Immature natural killer cell (primary cell): ENCODE data around the gene OLFM1. TPM values are rescaled to one million over a fixed set of nuclear protein-coding genes. Genes with fewer than 3 reads are reported as not detected.
"Not testable (repeated sequence)": the region's sequence is repeated elsewhere in the genome, so short reads cannot be mapped to it uniquely, and the experiment has no call there.

Experiments
- DNase-seq, 3 donors: peaks; one replicate each; pipeline ENCODE4 v3.0.0; 2022; ENCODE audit warnings: mixed read lengths in 1 of 3
- H3K27ac Mint-ChIP-seq, 6 donors: one replicate each; pipeline ENCODE4 v1.8.0; 2020; ENCODE audit warnings: mixed read lengths in 6 of 6, mild to moderate bottlenecking in 5 of 6, inconsistent platforms in 4 of 6, moderate library complexity in 3 of 6
- H3K27me3 Mint-ChIP-seq, 3 donors: one replicate each; pipeline ENCODE4 v1.8.0; 2020 to 2021; ENCODE audit warnings: low read depth in 3 of 3, mild to moderate bottlenecking in 3 of 3, mixed read lengths in 3 of 3, moderate library complexity in 3 of 3, inconsistent platforms in 1 of 3
- H3K36me3 Mint-ChIP-seq, 3 donors: one replicate each; pipeline ENCODE4 v1.8.0; 2020; ENCODE audit warnings: mixed read lengths in 3 of 3, inconsistent platforms in 2 of 3, mild to moderate bottlenecking in 2 of 3
- H3K4me1 Mint-ChIP-seq, 2 donors: one replicate each; pipeline ENCODE4 v1.8.0; 2020; ENCODE audit warnings: inconsistent platforms in 2 of 2, mild to moderate bottlenecking in 2 of 2, mixed read lengths in 2 of 2, moderate library complexity in 1 of 2
- H3K4me3 Mint-ChIP-seq, 5 donors: one replicate each; pipeline ENCODE4 v1.8.0; 2020; ENCODE audit warnings: mild to moderate bottlenecking in 5 of 5, mixed read lengths in 5 of 5, inconsistent platforms in 3 of 5, moderate library complexity in 3 of 5
- H3K9me3 Mint-ChIP-seq, 6 donors: one replicate each; pipeline ENCODE4 v1.8.0; 2020; ENCODE audit warnings: mild to moderate bottlenecking in 6 of 6, mixed read lengths in 6 of 6, inconsistent platforms in 4 of 6, moderate library complexity in 3 of 6
- polyA plus RNA-seq, 3 donors: library from polyadenylated mRNA; unstranded; fragments of 300-500 nt; fragmentation: Illumina TruSeq; gene quantifications; one replicate each; pipeline ENCODE4 v1.2.3, GENCODE V29; 2021

Gene OLFM1
- polyA plus RNA-seq, 3 donors from 2014 or later, result not detected

DNA sequence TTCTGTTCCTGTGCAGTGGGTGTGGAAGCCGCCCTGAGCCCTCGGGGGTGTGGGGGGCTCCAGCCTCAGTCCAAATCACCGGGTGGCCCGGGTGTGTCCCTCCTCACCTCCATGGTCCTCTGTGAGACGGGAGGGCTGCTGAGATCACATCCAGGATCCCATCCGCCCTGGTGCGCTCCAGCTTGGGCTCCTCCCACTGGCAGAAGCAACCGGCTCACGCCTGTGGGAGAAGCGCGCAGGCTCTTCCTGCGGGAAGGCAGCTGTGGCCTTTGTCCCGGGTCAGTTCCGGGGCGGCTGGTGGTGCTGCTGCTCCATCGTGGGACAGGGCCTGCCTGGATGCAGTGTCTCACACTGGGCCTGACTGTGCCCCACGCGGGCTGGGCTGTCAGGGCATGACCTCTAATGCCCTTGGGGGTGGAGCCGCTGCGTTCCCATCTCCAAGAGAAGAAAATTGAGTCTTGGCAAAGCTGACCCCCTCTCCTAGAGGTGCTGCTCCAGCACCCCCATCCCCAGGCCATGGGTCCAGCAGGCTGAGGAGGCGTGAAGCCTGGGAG, 18.5 kb downstream of the OLFM1 start:
- peaks cover 12 to 13% of the 10 kb centered on the region in 2 donors for H3K4me1 Mint-ChIP-seq
- no peak overlapping the region for H3K27ac Mint-ChIP-seq

DNA sequence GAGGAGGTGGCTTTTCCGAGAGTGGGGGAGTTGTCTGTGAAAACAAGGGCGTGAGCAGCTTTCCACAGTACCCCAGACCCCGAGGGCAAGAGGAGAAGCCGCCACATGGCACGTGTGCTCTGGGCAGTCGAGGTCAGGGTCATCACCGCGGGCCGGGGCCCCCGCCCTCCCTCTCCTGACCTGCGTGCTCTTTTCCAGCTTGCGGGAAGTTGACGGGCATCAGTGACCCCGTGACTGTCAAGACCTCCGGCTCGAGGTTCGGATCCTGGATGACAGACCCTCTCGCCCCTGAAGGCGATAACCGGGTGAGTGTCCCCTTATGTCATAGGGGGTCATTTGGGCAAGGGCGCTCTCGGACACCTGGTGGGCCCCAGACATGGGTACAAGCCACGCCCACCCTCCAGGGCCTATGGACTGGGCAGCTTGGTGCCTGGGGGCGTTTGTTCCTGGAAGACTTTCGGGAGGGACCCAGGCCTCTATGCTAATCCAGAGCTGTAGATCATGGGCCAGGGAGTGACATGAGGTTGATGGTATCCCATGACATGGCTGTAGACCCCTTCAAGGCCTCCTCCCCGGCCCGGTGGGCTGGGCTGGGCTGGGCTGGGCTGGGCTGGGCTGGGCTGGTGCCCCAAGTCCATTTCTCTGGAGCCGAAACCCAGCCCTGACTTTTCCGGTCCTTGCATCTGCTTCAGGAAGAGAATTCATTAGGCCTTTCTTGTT, 19.2 kb downstream of the OLFM1 start:
- Mint-ChIP-seq H3K36me3 (no peaks in the 10 kb centered on the region), H3K9me3 (no peaks in the 10 kb centered on the region), H3K4me3 (no peak overlapping the region), H3K4me1 (peaks cover 12 to 13% of the 10 kb centered on the region in 2 donors), H3K27ac (no peak overlapping the region), H3K27me3 (peaks cover 6 to 13% (median 6%) of the 10 kb centered on the region in 3 donors)
- DNase-seq, result no peak

More for the DNA sequence above, 18.5 kb downstream of the OLFM1 start:
- no peak overlapping the region for H3K4me3 Mint-ChIP-seq
- no peaks in the 10 kb centered on the region for H3K36me3 Mint-ChIP-seq
- no peak for DNase-seq
- H3K9me3 Mint-ChIP-seq, result no peaks in the 10 kb centered on the region
- H3K27me3 Mint-ChIP-seq, result peaks cover 5 to 13% (median 6%) of the 10 kb centered on the region in 3 donors

DNA sequence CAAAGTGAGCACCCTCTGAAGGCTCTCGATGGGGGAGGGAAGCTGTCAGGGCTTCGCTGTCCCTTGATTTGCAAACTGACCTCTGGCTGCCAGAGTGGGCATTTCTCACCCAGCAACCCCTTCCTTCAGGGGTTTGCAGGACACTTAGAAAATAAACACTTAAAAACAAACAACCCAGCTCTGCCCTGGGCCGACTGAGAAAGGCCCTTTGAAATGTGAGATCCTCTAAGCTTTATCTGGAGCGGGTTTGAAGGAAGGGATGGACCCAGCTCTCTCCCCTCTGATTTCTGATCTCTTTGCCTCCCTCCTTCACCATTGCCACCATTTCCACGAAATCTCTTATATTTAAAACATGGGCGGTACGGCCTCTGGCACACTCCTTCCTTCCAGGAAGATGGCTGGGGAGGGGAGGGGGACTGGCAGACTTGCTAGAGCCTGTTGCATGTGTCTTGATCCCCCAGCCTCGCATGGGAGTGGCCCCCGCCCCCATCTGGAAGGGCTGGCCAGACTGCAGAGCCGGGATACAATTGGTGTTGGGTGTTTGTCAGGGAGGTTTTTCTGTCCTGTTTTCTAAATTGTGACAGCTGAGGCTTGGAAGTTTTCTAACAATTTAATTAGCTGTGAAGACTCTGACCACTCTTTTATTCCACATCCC, 20.2 kb downstream of the OLFM1 start:
- DNase-seq, result no peak
- Mint-ChIP-seq H3K9me3 (no peaks in the 10 kb centered on the region), H3K27ac (no peak overlapping the region), H3K4me3 (no peak overlapping the region), H3K4me1 (peaks cover 12 to 13% of the 10 kb centered on the region in 2 donors), H3K36me3 (no peaks in the 10 kb centered on the region), H3K27me3 (peaks cover 6 to 13% (median 6%) of the 10 kb centered on the region in 3 donors)

DNA sequence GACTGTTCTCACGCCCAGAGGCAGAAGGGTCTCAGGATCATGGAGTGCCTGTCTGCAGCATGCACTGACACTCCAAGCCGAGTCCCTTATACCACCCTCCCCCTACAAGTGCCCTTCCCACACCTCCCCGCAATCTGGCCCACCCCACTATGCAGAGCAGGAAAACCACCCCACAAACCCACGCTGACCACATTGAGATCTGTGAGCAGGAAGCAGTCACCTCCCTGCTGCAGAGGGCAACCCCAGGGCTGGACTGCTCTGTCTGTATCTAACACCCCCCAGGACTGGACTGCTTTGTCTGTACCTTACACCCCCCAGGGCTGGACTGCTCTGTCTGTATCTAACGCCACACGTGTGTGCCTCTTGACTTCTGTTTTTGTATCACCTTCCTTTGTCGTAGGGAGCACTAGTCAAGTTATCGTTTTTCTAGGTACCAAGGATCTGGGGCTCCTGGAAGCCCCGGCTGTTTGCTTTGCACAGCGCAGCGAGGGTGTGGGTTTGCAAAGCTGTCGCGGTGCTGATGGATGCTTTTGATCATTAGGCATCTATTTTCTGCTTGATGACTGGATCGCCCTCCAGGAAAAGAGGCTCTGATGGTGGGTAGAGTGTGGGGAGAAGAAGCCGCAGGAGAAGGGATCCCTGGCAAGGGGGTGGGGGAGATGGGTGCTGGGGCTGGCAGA, 21.5 kb downstream of the OLFM1 start:
- Mint-ChIP-seq H3K9me3 (no peaks in the 10 kb centered on the region), H3K27me3 (peaks cover 4 to 11% (median 6%) of the 10 kb centered on the region in 3 donors), H3K36me3 (no peaks in the 10 kb centered on the region), H3K4me3 (peak overlapping the region; percentile 10 to 64 (median 50)), H3K27ac (no peak overlapping the region), H3K4me1 (peaks cover 12 to 13% of the 10 kb centered on the region in 2 donors)
- DNase-seq, result peak; percentile 6 to 41 (median 26)

DNA sequence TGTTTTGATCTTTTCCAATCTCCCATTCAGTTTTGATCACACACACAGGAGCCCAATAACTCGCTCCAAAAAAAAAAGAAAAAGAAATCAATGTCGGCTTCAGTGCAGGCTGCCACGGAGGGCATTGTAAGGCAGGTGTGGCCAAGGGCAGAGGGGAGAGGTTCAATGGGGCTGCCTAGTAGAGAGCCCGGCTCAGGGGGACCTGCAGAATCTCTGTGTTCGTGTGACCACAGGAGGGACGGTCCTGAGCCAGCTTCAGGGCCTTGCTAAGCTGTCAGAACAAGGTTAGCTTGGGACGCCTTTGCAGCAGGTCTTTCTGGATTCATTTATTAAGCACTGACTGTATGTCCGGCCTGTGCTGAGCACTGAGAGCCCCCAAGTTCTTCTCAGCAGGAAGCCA, 22.2 kb downstream of the OLFM1 start:
- no peak overlapping the region for H3K4me3 Mint-ChIP-seq
- H3K36me3 Mint-ChIP-seq, result no peaks in the 10 kb centered on the region
- no peaks in the 10 kb centered on the region for H3K9me3 Mint-ChIP-seq
- H3K27ac Mint-ChIP-seq, result no peak overlapping the region
- H3K4me1 Mint-ChIP-seq, result peaks cover 12 to 13% of the 10 kb centered on the region in 2 donors
- peaks cover 4 to 11% (median 6%) of the 10 kb centered on the region in 3 donors for H3K27me3 Mint-ChIP-seq
- no peak for DNase-seq

DNA sequence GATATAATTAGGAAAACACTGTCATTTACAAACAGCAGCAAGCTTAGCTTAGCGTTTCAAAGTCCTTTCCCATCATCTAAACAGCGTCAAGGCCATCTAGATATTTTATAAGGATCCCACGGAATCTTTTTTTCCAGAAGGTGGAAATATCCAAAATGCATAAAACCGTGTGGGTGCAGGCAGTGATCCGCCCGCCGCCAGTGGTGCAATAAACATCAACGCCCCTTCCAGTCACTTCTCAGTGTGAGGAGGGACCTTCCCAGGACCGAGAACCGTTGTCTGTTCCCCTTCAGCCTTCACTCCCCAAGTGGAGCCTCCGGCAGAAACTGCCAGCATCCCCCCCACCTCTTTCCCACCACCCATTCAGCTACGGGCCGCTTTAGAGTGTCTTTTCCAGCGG, 22.9 kb downstream of the OLFM1 start:
- Mint-ChIP-seq H3K27me3 (peaks cover 4 to 11% (median 6%) of the 10 kb centered on the region in 3 donors), H3K9me3 (no peaks in the 10 kb centered on the region), H3K4me1 (peaks cover 12 to 13% of the 10 kb centered on the region in 2 donors), H3K4me3 (no peak overlapping the region), H3K36me3 (no peaks in the 10 kb centered on the region), H3K27ac (no peak overlapping the region)
- no peak for DNase-seq

DNA sequence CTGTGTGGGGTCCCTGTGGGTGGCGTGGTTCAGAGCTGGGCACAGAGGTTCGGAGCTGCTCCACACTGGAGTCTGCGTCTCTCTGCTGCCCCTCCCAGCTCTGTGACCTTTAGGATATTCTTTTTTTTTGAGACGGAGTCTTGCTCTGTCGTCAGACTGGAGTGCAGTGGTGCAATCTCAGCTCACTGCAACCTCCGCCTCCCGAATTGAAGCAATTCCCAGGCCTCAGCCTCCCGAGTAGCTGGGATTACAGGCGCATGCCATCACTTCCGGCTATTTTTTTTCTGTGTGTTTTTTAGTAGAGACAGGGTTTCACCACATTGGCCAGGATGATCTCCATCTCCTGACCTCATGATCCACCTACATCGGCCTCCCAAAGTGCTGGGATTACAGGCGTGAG, 24.1 kb downstream of the OLFM1 start:
- not testable (repeated sequence) for DNase-seq, H3K36me3 Mint-ChIP-seq, H3K9me3 Mint-ChIP-seq, H3K4me3 Mint-ChIP-seq, H3K27ac Mint-ChIP-seq
- H3K27me3 Mint-ChIP-seq, result peaks cover 4 to 11% (median 6%) of the 10 kb centered on the region in 3 donors
- H3K4me1 Mint-ChIP-seq, result peaks cover 12 to 13% of the 10 kb centered on the region in 2 donors

DNA sequence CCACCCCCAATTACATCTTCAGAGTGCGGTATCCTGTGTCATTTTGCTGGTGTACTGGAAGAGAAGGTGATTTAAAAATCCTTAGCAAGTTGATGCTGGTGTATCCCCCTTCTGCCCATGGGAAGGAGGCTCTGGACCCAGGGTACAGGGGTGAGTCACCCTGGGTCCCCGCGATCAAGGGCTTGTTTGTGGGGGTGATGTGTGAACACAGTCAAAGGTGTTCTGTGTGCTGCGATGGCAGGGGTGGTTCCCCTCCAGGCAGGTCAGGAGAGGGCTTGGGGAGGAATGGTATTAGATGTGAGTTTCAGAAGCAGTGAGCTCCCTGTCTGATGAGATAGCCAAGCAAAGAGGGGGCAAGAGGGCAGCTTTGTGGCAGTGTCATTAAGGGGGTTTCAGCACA, 28.9 kb downstream of the OLFM1 start:
- Mint-ChIP-seq H3K36me3 (no peaks in the 10 kb centered on the region), H3K27me3 (peaks cover 0 to 4% (median 1%) of the 10 kb centered on the region in 3 donors), H3K4me3 (no peak overlapping the region), H3K9me3 (no peaks in the 10 kb centered on the region), H3K4me1 (no peaks in the 10 kb centered on the region), H3K27ac (no peak overlapping the region)
- no peak for DNase-seq

DNA sequence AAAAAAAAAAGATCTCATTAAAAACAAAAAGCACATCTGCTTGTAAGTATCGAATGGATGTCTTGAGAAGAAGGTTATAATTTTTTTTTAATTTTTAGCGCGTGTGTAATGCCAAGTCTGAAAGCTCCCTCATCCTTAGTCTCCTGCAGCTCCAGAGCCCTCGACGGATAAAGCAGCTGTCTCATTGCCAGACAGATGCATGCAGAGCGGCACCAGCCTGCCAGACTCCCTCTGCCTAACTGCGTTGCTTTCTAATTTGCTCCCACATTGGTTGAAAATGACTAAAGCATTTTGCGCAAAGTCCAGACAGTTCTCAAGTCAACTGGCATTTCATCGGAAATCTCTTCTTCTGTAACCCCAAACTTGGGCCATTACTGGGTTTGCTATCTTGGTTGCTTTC, 29.4 kb downstream of the OLFM1 start:
- H3K4me1 Mint-ChIP-seq, result no peaks in the 10 kb centered on the region
- no peak overlapping the region for H3K27ac Mint-ChIP-seq
- no peaks in the 10 kb centered on the region for H3K36me3 Mint-ChIP-seq
- no peaks in the 10 kb centered on the region for H3K9me3 Mint-ChIP-seq
- DNase-seq, result no peak
- peaks cover 0 to 4% (median 0%) of the 10 kb centered on the region in 3 donors for H3K27me3 Mint-ChIP-seq
- H3K4me3 Mint-ChIP-seq, result no peak overlapping the region

DNA sequence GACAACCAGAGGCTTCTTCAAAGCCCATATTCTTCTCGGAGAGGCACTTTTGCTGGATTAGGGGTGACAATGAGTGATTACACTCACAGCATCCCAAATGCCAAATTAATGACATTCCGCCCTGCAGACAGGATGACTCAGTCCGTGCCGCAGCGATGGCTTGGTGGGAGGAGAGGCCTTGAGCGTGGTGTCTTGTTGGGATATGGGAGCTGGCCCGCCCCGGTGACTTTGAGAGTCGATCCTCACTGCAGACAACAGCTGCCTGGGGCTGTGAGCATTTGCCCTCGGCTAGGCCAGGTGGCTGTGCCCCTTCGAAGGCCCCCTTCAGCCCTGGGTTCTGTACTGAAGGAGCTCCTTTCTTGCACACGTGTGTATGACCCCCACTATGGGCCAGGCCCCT, 29.8 kb downstream of the OLFM1 start:
- DNase-seq, result no peak
- Mint-ChIP-seq H3K9me3 (no peaks in the 10 kb centered on the region), H3K4me3 (no peak overlapping the region), H3K36me3 (no peaks in the 10 kb centered on the region), H3K27ac (no peak overlapping the region), H3K27me3 (peaks cover 0 to 4% (median 0%) of the 10 kb centered on the region in 3 donors), H3K4me1 (no peaks in the 10 kb centered on the region)

DNA sequence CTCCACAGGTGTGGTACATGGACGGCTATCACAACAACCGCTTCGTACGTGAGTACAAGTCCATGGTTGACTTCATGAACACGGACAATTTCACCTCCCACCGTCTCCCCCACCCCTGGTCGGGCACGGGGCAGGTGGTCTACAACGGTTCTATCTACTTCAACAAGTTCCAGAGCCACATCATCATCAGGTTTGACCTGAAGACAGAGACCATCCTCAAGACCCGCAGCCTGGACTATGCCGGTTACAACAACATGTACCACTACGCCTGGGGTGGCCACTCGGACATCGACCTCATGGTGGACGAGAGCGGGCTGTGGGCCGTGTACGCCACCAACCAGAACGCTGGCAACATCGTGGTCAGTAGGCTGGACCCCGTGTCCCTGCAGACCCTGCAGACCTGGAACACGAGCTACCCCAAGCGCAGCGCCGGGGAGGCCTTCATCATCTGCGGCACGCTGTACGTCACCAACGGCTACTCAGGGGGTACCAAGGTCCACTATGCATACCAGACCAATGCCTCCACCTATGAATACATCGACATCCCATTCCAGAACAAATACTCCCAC, 32.1 kb downstream of the OLFM1 start:
- H3K27me3 Mint-ChIP-seq, result peaks cover 0 to 8% (median 0%) of the 10 kb centered on the region in 3 donors
- H3K4me3 Mint-ChIP-seq, result no peak overlapping the region
- DNase-seq, result no peak
- H3K9me3 Mint-ChIP-seq, result no peaks in the 10 kb centered on the region
- no peaks in the 10 kb centered on the region for H3K4me1 Mint-ChIP-seq
- no peaks in the 10 kb centered on the region for H3K36me3 Mint-ChIP-seq
- no peak overlapping the region for H3K27ac Mint-ChIP-seq

DNA sequence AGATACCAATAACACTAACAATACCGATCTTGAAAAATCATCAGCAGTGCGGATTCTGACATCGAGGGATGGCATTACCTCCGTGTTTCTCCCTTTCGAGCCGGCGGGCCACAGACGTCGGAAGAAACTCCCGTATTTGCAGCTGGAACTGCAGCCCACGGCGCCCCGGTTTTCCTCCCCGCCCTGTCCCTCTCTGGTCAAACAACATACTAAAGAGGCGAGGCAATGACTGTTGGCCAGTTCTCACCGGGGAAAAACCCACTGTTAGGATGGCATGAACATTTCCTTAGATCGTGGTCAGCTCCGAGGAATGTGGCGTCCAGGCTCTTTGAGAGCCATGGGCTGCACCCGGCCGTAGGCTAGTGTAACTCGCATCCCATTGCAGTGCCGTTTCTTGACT, 32.8 kb downstream of the OLFM1 start:
- DNase-seq, result no peak
- Mint-ChIP-seq H3K9me3 (no peaks in the 10 kb centered on the region), H3K4me1 (no peaks in the 10 kb centered on the region), H3K4me3 (no peak overlapping the region), H3K36me3 (no peaks in the 10 kb centered on the region), H3K27me3 (peaks cover 0 to 6% (median 1%) of the 10 kb centered on the region in 3 donors), H3K27ac (no peak overlapping the region)

DNA sequence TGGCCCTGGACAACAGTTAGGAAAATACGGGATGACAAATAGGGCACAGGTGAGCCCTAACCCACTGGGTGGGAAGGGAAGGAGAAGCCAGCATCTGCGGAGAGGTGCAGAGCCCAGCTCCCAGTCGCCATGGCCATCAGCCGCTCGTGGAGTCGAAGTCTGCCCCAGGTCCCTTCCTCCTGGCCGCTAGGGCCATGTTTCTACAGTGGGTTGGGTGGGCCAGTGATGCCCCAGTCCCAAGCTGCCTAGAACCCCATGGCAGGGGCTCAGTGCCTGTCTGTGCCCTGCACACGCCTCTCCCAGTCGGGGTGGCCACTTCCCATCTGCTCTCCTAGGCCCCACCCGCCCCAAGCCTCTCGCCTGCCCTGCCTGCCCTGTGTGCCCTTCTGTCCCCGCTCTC, 34.8 kb downstream of the OLFM1 start:
- peaks cover 0 to 6% (median 1%) of the 10 kb centered on the region in 3 donors for H3K27me3 Mint-ChIP-seq
- H3K27ac Mint-ChIP-seq, result no peak overlapping the region
- no peaks in the 10 kb centered on the region for H3K4me1 Mint-ChIP-seq
- no peaks in the 10 kb centered on the region for H3K9me3 Mint-ChIP-seq
- no peaks in the 10 kb centered on the region for H3K36me3 Mint-ChIP-seq
- H3K4me3 Mint-ChIP-seq, result no peak overlapping the region
- DNase-seq, result no peak
